NCI-H1092 treated with DMSO at 0.1 percent for 48 hours (cell line): Measurements from ENCODE around the gene GSK3B.

ENCODE experiments used
- DNase-seq: peaks from one replicate; lab custom pipeline; 2025; lab: John Stamatoyannopoulos, UW

GSK3B gene

GRCh38 chr3:120095979-120096426 is 1.8 kb upstream of the GSK3B start:
- no peak for DNase-seq

GRCh38 chr3:120095226-120095978 is 1.2 kb upstream of the GSK3B start:
- DNase-seq: peak; percentile 79

DNA sequence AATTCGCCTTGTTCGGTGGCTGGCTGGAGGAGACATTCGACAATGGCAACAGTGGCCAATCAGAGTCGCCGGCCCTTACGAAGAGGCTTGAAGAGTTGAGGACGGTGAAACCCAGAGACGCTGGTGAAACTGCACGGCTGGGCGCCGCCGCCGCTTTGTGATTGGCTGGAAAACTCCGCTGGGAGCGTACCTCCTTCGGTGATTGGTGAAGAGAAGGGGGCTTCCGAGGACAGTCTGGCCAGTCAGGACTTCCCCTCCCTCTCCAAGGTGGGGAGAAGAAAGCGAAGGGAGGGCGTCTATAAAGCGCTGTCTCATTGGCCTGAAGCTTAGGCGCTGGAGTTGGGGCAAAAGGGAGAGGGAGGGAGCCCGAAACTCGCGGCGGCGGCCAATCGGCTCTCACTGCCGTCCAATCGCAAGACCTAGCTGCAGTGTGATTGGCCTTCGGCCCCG is 554 bp upstream of the GSK3B start:
- peak; percentile 100 for DNase-seq

DNA sequence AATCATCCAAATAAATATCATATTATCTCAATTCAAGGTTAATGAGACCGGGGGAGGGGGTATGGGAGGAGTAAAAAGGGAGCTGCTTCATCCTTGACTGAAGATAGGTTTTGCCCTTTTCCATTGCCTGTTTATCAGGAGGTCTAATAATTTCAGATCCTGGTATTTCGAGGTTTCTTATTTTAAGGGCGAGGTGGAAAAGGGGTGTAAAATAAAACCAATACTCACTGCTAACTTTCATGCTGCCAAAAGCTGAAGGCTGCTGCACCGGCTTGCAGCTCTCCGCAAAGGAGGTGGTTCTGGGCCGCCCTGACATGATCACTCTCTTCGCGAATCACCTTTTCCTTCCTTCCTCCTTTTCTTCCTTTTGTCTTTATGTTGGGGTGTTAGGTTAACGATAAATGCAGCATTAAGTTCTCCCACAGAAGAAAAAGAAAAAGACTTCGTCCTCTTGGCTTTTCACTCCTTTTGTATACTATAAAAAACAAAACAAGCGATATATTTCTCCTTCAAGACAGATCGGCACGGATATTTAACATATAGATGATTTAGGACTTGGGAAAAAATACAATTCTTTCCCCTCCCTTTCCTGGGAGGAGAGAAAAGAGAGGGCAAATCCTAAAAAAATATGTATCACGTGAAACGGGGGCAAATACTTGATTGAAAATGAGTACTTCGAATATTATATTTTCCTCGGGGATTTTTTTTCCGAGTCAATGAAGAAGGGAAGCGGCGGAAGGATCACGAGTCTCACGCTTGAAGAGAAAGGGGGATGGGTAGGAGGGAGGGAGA is 932 bp downstream of the GSK3B start:
- peak; percentile 54 for DNase-seq

- no peak for DNase-seq
These were observed 1.8 kb downstream of the GSK3B start for GRCh38 chr3:120092474-120092873.

- DNase-seq: no peak
These were observed 3.8 kb downstream of the GSK3B start for GRCh38 chr3:120090422-120090821.

DNA sequence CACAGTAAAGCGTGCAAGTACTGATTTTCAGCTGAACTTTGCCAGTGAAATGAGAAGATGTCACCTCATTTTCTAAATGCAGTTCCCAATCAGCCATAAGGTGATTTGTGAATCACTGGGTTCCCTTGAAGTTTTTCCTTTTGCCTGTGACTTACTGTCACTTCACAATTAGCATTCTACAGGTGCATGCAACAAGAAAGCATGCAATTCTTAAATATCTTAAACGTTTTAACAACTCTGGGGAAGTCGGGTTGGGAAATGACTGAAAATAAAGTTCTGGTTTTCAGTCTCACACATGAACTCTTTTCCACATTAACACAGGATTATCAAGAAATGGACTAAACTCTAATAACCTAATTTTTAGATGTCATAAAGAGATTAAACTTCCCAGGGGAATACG is 5.2 kb downstream of the GSK3B start:
- no peak for DNase-seq

DNA sequence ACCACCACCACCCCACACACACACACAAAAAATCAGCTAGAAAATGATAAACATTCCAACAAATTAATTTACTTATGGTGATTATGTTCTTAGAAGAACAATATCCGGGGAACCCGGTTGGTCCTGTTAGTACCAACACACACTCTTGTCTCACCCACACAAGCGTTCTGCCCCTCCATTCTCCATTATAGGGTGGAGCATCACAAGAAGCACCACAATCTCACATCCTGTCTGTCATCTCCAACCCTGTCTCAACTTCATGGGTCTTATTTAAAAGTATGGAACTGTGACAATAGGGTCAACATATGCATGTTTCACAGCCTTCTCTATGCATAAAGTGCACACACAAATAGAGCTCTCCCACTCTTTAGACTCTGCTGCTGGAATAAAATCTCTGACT is 5.6 kb downstream of the GSK3B start:
- DNase-seq: no peak

DNA sequence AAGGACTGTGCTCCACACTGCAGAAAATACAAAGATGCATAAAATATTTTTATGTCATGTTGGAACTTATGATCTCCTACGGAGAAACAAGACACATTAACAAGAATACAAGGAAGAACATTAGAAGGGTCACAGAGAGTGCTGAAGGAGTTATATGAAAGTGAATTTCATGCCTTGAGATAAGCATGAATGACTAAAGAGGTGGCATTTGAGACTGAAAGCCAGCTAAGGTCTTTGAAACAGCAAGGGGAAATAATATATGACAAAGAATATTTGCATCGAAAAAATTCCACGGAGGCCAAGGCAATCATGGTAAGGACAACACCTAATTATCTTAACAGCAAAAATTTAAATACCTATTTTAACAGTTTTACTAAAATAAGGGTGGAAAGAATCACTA is 12.5 kb downstream of the GSK3B start:
- DNase-seq: no peak

DNA sequence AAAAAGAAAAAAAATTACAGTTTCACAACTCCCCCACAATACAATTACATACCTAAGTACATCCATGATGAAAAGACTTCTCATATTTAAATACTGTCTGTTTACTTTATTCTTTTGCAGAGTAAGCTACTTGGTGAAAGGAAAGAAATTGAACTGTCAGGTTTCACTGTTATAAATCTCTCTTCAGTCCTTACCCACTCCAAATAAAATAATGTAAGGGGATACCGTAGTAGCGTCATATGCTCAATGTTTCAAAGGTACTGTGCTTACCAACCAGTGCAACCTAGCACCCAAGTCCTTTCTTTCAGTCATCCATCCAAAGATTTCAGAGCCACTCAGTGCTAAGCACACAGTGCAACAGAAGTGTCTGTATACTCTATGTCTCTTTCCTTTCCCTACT is 13.4 kb downstream of the GSK3B start:
- no peak for DNase-seq

DNA sequence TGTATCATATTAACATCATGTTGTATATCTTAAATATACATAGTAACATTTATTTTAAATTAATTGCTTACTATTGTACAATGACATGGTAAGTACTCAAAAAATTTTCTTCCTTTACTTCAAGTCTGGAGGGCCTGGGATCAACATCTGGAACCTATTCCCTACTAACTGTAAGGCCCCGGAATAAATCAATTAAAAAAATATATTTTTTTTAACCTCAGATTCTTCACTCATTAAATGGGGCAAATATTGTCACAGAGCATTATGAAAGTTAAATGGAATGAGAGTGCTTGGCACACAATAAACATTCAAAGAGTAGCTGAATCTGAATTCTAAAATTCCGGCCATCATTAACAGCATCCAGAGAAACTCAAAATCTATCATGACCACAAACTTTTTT is 16.5 kb downstream of the GSK3B start:
- DNase-seq: no peak

DNA sequence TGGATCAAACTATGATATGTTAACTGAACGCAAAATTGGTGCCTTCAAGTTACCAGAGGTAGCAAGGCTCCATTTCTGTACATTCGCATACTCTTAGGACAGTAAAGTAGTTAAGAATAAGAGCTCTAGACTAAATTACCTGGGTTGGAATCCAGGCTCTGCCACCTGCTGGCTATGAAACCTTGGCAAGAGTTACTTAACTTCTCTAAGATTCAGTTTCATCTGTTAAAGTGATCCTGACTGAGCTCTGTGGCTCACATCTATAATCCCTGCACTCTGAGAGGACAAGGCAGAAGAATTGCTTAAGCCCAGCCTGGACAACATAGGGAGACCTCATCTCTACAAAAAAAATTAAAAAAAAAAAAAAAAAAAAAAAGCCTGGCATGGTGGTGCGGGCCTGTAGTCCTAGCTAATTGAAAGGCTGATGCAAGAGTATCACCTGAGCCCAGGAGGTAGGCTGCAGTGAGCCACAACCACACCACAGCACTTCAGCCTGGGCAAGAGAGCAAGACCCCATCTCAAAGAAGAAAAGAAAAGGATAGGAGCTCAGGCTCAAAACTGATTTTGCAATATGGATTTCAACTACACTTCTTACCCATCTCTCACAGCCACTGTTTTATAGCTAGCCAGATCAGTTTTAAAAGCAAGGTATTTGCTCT is 21.3 kb downstream of the GSK3B start:
- DNase-seq: no peak

GRCh38 chr3:120071259-120071658 is 23.0 kb downstream of the GSK3B start:
- no peak for DNase-seq

- DNase-seq: no peak
These were observed 23.8 kb downstream of the GSK3B start for GRCh38 chr3:120070263-120070981.

DNA sequence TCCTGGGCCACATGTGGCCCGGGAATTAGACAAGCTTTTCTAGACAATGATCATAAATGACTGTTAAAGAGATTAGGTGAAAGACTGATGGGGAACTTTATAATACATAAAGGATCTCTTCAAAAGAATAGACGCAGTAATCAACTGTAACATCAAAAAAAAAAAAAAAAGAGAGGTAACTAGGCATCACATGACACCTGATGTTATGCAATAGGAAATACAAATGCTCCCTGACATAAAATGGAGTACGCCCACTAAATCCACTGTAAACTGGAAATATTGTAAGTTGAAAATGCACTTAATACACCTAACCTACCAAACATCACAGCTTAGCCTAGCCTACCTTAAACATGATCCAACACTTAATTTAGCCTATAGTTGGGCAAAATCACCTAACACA is 27.2 kb downstream of the GSK3B start:
- no peak for DNase-seq

DNA sequence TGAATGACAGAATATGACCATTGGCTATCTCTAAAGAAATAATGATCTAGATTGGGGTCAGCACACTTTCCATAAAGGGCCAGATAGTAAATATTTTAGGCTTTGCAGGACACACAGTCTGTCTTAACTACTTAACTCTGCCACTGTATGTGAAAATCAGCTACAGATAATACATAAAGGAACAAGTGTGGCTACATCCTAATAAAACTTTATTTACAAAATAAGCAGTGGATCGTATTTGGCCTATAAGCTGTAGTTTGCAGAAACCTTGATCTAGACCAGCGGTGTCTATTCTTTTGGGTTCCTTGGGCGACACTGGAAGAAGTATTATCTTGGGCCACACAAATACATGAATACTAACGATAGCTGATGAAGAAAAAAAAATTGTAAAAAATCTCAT is 27.6 kb downstream of the GSK3B start:
- DNase-seq: no peak

- no peak for DNase-seq
These were observed 29.6 kb downstream of the GSK3B start for GRCh38 chr3:120064641-120065040.

- DNase-seq: no peak
These were observed 31.8 kb downstream of the GSK3B start for GRCh38 chr3:120062474-120062873.

DNA sequence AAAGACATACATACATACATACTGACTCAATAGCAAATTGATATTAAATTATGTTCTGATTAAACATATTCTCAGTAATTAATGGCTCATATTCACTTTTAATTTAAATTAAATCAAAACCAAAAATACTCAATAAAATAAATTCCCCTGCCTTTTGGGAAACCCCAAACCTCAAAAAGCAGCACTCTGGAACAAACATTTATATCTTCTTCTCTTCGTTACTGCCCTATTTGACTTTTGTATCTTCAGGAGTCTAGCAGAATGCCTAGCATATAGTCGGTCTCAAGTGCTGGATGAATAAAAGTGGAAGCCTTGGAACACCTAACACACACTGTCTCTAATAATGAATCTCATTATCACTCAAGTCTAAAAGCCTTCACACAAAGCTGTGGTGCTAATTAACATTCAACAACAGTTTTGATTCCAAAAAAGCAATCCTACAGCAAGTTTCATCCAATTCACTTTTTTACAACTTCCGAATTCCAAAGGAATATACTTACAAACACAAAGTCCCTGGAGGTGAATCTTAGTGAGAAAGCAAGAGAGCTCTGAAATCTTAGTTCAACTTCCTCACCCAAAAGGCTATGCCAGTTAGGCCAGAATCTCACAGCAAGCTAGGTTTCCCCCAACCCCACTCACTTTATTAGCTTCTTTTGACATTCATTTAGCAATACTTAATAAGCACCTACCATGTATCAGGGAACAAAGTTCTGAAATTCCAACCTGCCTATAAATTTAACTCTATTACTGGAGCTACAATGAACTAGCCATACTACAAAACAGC is 35.0 kb downstream of the GSK3B start:
- no peak for DNase-seq

GRCh38 chr3:120057626-120058025 is 36.6 kb downstream of the GSK3B start:
- DNase-seq: no peak

GRCh38 chr3:120057029-120057428 is 37.2 kb downstream of the GSK3B start:
- no peak for DNase-seq
